Renal pelvis (tissue), 4 donors: ENCODE data around the gene PDE9A. TPM values are rescaled to one million over a fixed set of nuclear protein-coding genes. Genes with fewer than 3 reads are reported as not detected.

Experiments
- DNase-seq: peaks from one replicate; pipeline ENCODE4 v3.0.0-alpha.2; 2013
- polyA plus RNA-seq, 3 donors: library from polyadenylated mRNA; unstranded; fragments of 120-200 nt; gene quantifications; one replicate each; pipeline ENCODE4 v1.2.1, GENCODE V29; 2013; ENCODE audit not compliant: insufficient read length in 3 of 3

PDE9A gene
- polyA plus RNA-seq, 3 donors, result 37.3 to 45.5 (median 44.0) TPM

GRCh38 chr21:42735944-42736343 is 82.5 kb downstream of the PDE9A start:
- DNase-seq, result no peak

GRCh38 chr21:42736646-42737350 is 83.4 kb downstream of the PDE9A start:
- no peak for DNase-seq

DNA sequence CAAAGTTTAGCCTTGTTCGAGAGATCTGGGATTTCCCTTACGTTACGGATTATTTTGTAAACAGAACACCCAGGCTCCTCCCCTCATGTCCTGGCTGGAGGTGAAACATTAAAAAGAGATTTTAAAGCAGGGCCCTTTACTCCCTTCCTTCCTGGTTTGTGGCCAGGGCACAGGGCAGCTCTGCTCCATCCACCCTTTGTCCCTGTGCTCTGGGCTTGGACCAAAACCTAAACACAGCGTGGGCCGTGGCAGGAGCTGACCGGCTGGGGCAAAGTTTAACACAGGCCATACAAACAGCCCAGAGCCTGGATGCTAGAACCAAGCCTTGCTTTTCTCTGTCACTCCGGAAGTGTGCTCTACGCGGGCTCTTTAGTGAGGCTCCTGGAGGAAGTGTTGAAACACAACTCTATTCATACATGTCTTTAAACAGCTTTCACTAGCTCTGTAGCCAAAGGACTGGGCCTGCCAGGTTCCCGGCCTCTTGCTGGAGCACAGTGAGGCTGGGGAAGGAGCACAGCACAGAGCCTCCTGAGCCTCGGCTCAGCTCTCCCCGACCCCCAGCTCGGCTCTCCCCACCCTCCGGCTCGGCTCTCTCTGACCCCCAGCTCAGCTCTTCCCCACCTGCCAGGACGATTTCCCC is 84.7 kb downstream of the PDE9A start:
- DNase-seq, result no peak

- no peak for DNase-seq
Observed at GRCh38 chr21:42739061-42739931, 85.9 kb downstream of the PDE9A start.

DNA sequence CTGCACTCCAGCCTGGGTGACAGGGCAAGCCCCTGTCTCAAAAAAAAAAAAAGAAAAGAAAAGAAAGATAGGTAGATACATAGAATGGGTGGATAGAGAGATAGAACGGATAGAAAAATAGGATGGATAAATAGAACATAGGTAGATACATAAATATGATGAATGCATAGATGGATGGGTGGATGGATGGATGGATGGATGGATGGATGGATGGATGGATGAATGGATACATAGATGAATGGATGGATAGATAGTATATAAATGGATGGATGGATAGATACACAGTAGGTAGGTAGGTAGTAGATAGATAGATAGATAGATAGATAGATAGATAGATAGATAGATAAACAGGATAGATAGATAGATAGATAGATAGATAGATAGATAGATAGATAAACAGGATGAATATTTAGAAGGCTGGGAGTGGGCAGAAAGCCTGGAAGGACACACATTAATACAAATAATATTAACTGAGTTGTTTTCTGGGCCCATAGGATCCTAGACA is 87.0 kb downstream of the PDE9A start:
- DNase-seq, result no peak

DNA sequence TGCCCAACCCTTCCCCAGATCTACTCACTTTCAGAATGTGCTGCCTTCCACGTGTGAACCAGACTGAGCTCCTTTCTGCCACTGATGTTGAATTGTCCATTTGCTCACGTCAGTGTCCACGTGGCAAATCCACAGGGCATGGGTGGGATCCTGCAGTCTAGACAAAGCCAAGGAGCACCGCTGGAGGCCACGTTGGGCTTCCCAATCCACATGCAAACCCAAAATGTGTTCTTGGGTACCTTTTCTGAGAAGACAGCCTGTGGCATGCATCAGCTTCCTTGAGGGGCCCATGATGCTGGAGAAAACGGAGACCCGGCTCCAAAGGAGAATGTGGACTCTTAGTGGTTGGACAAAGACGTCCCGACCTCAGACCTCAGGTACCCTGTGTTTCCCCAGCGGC is 87.6 kb downstream of the PDE9A start:
- DNase-seq, result no peak

GRCh38 chr21:42744520-42745445 is 91.4 kb downstream of the PDE9A start:
- DNase-seq, result no peak

DNA sequence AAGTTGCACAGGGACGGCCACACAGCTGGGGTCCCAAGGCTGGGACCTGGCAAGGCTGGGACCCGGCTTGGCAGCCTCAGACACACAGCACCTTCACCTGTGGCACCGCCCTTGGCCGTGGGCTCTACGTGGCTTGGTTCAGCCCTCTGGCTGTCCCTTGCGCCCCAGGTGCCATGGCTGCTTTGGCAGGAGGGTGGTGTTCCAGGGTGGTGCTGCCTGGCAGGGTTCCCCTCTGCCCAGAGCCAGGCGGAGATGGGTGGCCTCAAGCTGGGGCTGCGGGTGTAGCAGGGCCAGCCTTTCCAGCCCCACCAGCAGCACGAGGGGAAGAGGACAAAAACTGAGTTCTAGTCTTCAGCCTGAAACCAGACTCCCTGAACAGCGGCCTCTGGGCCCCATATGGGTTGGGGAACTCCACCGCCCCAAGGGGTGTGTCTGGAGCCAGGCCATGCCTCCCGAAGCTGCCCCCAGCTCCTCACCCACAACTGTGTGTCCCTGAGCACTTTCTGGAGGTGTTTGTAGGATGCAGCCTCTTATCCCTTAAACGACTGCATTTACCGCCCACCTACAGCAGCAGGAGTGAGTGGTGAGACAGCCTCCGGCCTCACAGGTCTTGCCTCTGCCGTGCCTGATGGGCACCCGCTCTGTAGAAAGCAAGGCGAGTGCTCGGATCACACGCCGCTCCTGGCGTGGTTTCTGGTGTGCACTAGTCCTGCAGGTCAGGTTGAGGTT is 92.3 kb downstream of the PDE9A start:
- DNase-seq, result no peak

DNA sequence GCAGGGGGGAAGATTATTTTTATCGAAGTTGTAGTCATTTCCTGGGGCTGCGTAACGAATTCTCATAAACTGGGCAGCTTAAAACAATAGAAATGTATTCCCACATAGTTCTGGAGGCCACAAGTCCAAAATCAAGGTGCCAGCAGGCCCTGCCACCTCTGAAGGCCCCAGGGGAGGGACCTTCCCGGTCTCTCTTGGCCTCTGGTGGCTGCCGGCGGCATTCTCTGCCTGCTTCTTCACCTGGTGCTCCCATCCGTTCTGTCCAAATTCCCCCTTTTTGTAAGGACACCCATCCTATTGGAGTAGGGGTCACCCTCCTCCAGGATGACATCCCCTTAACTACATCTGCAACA is 92.8 kb downstream of the PDE9A start:
- DNase-seq, result no peak

- DNase-seq, result no peak
Observed at GRCh38 chr21:42746593-42747275, 93.3 kb downstream of the PDE9A start.

DNA sequence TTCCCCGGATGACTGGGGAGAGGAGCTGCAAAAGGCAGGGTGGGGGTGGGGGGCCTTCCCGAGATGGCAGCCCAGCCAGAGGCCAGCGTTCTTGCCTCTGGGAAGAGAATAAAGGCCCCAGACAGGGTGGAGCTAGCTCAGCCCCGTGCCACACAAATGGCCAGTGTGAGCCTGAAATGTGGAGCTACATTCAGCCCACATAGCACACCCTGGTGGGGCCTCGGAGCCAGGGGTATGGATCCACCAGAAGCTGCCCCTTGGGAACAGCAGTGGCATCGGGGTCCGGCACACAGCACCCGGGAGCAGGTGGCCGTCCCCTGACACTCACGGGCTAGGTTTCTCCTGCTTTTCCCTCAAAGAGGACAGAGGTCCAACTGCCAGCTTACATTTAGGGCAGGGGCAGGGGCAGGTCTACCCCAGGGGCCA is 93.9 kb downstream of the PDE9A start:
- DNase-seq, result no peak

- DNase-seq, result no peak
Observed at GRCh38 chr21:42747746-42748351, 94.4 kb downstream of the PDE9A start.

GRCh38 chr21:42748620-42749176 is 95.3 kb downstream of the PDE9A start:
- no peak for DNase-seq

GRCh38 chr21:42750737-42751530 is 97.5 kb downstream of the PDE9A start:
- no peak for DNase-seq

GRCh38 chr21:42751866-42752265 is 98.4 kb downstream of the PDE9A start:
- DNase-seq, result no peak

DNA sequence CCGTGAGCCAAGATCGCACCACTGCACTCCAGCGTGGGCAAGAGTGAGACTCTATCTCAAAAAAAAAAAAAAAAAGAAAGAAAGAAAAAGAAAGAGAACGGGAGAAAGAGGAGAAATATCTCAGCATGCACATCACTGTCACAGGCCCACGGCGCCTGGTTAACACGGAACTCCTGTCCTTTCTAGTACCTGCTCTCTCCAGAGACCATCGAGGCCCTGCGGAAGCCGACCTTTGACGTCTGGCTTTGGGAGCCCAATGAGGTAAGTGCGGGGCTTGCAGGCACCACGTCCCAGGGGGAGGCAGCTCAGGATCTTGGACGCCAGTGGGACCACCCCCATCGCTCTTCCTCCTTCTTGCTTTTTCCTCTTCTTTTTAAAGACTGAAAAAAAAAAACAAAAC is 100.4 kb downstream of the PDE9A start:
- DNase-seq, result no peak

GRCh38 chr21:42754270-42754933 is 101.0 kb downstream of the PDE9A start:
- no peak for DNase-seq
